HL-60 (cell line): Measurements from ENCODE around the gene GP2.

Source experiments
- DNase-seq, 2 experiments: peaks; one replicate each; pipeline ENCODE4 v3.0.0-alpha.2; 2010 to 2020; ENCODE audit warnings: low read depth in 1 of 2, low spot score in 1 of 2
- H3K27ac ChIP-seq: fragments of 250-450 bp; sonication (Bioruptor Pico); replicated peaks from 2 replicates; pipeline ENCODE4 v1.5.1; 2020; ENCODE audit warnings: mild to moderate bottlenecking, moderate library complexity
- H3K27me3 ChIP-seq: fragments of 250-450 bp; sonication (Bioruptor Pico); 2 replicates; pipeline ENCODE4 v1.5.1; 2021; ENCODE audit warnings: mild to moderate bottlenecking, moderate library complexity; ENCODE audit not compliant: insufficient read depth, poor library complexity, severe bottlenecking
- H3K4me3 ChIP-seq: replicated peaks from 2 replicates; pipeline ENCODE4 v1.5.1; 2011; ENCODE audit warnings: mild to moderate bottlenecking, control low read depth, low read length; ENCODE audit not compliant: insufficient read depth
- GABPA ChIP-seq: IDR thresholded peaks from 2 replicates; pipeline ENCODE4 v1.6.1; 2012; ENCODE audit warnings: low read depth
- POLR2AphosphoS5 ChIP-seq: IDR thresholded peaks from 2 replicates; pipeline ENCODE4 v1.6.1; 2012; ENCODE audit warnings: low read depth
- SPI1 ChIP-seq: IDR thresholded peaks from 2 replicates; pipeline ENCODE4 v1.6.1; 2012; ENCODE audit warnings: low read depth, mild to moderate bottlenecking, borderline replicate concordance
- TF ChIP-seq, protein P1 (sequence below): IDR thresholded peaks from one replicate; pipeline ENCODE4 v1.5.1; 2011; ENCODE audit warnings: low read length, control low read depth, inconsistent platforms; ENCODE audit not compliant: insufficient read depth
- TF ChIP-seq, protein P2 (sequence below): IDR thresholded peaks from 2 replicates; pipeline ENCODE4 v1.6.1; 2012; ENCODE audit warnings: low read depth; ENCODE audit not compliant: insufficient replicate concordance

Gene GP2

DNA sequence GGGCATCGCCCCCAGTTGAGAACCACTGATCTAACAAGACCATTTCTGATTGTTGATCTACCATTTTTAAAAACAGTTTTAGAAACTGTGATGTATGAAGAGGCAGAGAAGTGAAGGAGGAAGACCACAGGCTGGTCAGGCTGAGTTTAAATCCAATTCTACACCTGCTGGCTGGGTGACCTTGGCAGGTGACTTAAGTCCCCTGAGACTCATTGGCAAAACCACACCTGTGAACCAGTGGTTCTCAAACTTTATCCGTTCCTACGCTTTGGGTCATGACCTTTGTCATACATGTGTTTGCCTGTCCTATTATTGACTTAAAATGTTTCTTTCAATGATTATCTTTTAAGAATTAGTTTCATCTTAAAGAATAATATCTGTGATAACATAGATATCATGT, 2.3 kb downstream of the GP2 start:
- no peak overlapping the region for H3K27ac ChIP-seq
- TF ChIP-seq POLR2AphosphoS5 (no peak), GABPA (no peak), SPI1 (no peak)
- TF ChIP-seq, protein P1, sequence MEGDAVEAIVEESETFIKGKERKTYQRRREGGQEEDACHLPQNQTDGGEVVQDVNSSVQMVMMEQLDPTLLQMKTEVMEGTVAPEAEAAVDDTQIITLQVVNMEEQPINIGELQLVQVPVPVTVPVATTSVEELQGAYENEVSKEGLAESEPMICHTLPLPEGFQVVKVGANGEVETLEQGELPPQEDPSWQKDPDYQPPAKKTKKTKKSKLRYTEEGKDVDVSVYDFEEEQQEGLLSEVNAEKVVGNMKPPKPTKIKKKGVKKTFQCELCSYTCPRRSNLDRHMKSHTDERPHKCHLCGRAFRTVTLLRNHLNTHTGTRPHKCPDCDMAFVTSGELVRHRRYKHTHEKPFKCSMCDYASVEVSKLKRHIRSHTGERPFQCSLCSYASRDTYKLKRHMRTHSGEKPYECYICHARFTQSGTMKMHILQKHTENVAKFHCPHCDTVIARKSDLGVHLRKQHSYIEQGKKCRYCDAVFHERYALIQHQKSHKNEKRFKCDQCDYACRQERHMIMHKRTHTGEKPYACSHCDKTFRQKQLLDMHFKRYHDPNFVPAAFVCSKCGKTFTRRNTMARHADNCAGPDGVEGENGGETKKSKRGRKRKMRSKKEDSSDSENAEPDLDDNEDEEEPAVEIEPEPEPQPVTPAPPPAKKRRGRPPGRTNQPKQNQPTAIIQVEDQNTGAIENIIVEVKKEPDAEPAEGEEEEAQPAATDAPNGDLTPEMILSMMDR, result no peak
- TF ChIP-seq, protein P2, sequence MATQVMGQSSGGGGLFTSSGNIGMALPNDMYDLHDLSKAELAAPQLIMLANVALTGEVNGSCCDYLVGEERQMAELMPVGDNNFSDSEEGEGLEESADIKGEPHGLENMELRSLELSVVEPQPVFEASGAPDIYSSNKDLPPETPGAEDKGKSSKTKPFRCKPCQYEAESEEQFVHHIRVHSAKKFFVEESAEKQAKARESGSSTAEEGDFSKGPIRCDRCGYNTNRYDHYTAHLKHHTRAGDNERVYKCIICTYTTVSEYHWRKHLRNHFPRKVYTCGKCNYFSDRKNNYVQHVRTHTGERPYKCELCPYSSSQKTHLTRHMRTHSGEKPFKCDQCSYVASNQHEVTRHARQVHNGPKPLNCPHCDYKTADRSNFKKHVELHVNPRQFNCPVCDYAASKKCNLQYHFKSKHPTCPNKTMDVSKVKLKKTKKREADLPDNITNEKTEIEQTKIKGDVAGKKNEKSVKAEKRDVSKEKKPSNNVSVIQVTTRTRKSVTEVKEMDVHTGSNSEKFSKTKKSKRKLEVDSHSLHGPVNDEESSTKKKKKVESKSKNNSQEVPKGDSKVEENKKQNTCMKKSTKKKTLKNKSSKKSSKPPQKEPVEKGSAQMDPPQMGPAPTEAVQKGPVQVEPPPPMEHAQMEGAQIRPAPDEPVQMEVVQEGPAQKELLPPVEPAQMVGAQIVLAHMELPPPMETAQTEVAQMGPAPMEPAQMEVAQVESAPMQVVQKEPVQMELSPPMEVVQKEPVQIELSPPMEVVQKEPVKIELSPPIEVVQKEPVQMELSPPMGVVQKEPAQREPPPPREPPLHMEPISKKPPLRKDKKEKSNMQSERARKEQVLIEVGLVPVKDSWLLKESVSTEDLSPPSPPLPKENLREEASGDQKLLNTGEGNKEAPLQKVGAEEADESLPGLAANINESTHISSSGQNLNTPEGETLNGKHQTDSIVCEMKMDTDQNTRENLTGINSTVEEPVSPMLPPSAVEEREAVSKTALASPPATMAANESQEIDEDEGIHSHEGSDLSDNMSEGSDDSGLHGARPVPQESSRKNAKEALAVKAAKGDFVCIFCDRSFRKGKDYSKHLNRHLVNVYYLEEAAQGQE, result no peak
- H3K4me3 ChIP-seq, result no peak overlapping the region
- DNase-seq, result no peak
- H3K27me3 ChIP-seq, result peaks cover 2% of the 10 kb centered on the region

DNA sequence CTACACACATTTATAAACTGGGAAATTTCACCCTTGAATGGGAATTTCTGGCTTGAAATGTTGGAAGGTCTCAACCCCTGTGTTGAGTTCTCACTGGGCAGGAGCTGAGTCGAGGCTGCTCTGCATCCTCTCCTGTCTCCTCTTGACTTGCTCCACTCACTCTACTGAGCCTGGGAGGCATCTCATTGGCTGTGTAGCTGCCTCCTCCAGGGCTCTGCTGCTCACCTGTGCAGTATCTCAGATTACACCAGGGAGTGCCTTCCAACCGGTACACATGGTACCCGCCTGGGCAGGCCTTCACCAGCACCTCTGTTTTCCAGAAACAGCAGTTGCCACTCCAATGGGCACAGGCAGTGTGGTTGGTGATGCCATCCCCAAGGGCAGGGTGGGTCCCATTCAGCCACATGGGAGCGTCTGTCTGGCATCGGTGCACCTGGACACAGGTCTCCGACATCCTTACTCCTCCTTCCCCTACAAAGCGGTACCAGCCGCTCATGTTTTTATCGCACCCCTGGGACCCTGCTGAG, 3.7 kb downstream of the GP2 start:
- TF ChIP-seq SPI1, result no peak
- no peak for TF ChIP-seq GABPA
- TF ChIP-seq, protein P1, result no peak
- TF ChIP-seq POLR2AphosphoS5, result no peak
- TF ChIP-seq, protein P2, result no peak

DNA sequence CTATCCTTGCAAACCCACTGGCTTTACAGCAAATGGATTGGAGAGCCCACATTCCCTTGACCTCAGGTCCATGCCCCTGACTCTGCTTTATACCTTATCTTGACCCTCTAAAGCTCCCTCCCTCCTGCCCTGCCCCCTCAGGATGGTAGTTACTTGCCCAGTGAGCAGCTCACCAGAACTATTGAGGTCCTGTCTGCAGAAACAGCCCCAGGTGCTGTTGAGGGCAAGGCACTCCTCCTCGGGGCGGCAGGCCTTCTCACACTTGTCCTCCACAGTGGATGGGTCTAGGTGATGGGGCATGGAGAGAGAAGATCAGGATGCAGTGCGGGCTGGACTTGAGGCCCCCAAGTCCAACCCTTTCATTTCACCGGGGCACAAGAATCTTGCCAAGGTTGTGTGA, 4.6 kb downstream of the GP2 start:
- TF ChIP-seq, protein P2, result no peak
- TF ChIP-seq, protein P1, result no peak
- TF ChIP-seq SPI1 (no peak), POLR2AphosphoS5 (no peak), GABPA (no peak)
- H3K4me3 ChIP-seq, result no peak overlapping the region
- no peak overlapping the region for H3K27ac ChIP-seq
- DNase-seq, result no peak
- peaks cover 2% of the 10 kb centered on the region for H3K27me3 ChIP-seq

More for the DNA sequence above, 3.7 kb downstream of the GP2 start:
- Histone ChIP-seq H3K4me3 (no peak overlapping the region), H3K27ac (no peak overlapping the region), H3K27me3 (peaks cover 2% of the 10 kb centered on the region)
- no peak for DNase-seq
